SK-MEL-5 (cell line): ENCODE data around the gene NOS1AP. TPM values are rescaled to one million over a fixed set of nuclear protein-coding genes. Genes with fewer than 3 reads are reported as not detected.
A peak's percentile ranks its signal among the peaks of the same experiment; 100 is the strongest.

Experiments used
- DNase-seq: peaks from one replicate; pipeline ENCODE4 v3.0.0-alpha.2; 2016; ENCODE audit warnings: low read depth, low spot score
- in situ Hi-C: cut with HindIII; loops from 2 replicates; pipeline ENCODE4 v1.10.0; 2016; ENCODE audit warnings: low sequenced_read_pairs, high pct_unique_total_duplicates, low pct_unique_long_range_greater_than_20kb
- total RNA-seq: library from RNA; depleted of rRNA; stranded (reverse); fragments of >200 nt; shearing (Covaris generic); gene quantifications from 2 replicates; pipeline ENCODE4 v1.2.3, GENCODE V29; 2014

The NOS1AP gene
- total RNA-seq, 1 experiment from 2014 or later = 0.29 TPM

DNA sequence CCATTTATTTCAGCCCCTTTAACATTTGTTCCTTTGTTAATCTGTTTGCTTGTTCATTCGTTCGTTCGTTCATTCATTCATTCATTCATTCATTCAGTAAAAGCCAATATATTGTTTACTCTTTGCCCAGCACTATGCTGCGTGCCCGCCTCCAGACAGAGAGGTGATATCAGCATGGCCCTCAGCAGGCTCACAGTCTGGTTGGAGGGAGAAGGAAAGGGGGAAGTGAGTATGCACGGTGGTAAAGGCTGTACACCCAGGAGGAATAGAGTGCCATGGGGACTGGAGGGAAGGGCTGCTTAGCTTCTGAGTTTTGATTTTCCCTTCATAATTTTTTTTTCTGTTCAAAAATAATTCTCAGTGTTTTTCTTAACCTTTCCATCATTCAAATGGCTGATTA, 144.7 kb downstream of the NOS1AP start:
- no peak for DNase-seq
- in situ Hi-C loops = no loop called here

DNA sequence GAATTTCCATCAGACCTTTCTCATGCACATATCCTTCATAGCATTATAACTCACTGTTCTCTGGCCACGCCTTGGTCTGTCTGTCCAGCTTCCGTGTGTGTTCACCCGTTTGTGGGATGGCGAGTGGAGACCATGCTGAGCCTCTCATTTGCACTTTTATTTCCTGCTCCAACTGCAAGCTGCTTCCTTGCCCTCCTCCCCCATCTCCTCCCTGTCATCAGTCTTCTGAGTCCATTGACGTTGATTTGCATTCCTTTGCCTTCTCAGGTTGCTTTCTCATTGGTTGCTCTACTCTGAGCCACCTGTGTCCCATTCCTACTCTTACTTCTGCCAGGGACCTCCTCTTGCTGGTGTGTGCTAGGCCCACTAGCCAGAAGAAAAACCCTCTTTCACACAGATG, 146.4 kb downstream of the NOS1AP start:
- DNase-seq = no peak
- in situ Hi-C loops = no loop called here

DNA sequence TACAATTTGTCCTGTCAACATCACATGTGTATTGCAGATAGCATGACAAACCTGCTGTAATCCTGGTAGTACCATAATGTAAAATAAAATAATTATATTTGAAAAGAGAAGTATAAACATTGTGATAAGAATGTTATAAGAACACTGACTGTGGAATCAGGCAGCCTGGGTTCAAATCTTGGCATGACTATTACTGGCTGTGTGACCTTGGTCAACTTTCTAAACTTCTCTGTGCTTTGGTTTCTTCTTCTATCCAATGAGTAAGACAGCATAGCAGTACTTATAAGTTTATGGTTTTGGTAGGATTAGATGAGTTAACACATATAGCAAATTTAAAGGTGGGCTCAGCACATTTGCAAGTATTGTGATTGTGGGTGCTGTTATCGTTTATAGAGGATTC, 147.1 kb downstream of the NOS1AP start:
- DNase-seq = no peak
- in situ Hi-C loops = no loop called here

DNA sequence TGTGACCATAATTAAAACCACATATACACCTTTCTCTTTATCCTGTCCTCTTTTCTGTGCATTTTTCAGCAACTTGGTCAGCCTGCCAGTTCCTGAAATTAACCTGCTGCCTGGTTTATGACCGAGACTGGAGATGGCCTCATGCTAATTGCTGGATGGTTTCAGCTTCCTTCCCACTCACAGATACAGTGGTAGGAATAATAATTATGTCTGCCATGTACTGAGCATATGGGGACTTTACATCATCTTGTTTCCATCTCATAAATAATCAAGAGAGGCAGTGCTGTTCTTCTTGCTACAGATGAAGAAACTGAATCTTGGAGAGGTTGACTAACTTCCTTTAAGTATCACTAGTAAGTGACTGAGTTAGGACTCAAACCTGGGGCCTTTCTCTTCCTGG, 148.2 kb downstream of the NOS1AP start:
- in situ Hi-C loops = no loop called here
- DNase-seq = no peak

DNA sequence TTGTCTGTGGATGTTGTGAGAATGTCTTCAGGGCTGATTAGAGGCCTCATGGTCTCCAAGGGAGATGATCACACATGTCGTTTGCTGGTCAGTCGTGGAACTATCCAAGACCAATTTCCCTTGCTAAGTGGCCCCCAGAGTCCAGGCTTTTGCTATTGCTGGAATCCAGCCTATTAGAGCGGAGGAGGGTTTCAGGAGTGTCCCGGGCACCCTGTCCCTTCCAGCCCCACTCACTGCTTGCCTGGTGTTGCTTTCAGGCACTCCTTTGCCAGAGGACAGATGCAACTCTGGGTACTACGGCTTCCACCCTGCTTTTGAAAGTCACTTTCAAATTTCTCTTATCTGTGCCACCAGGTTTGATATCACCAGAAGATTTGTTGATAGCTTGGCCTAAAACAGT, 149.1 kb downstream of the NOS1AP start:
- in situ Hi-C loops = no loop called here
- no peak for DNase-seq

DNA sequence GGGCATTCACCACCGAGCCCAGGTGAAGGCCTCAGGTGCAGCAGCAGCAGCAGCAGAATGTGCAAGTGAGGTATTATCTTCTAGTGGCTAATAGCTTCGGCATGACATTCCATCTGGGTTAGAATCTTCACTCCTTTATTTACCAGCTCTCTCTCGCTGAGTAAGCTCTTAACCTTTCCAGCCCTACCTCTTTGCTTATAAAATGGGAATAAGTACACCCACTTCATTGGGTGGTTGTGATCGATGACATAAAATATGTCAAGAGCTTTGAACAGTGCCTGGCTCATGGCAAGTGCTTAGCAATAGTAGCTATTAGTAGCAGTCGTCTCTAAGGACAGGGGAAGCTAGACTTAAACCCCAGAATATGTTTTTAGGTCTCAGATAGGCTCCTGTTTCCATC, 149.5 kb downstream of the NOS1AP start:
- in situ Hi-C loops = no loop called here
- DNase-seq = no peak

DNA sequence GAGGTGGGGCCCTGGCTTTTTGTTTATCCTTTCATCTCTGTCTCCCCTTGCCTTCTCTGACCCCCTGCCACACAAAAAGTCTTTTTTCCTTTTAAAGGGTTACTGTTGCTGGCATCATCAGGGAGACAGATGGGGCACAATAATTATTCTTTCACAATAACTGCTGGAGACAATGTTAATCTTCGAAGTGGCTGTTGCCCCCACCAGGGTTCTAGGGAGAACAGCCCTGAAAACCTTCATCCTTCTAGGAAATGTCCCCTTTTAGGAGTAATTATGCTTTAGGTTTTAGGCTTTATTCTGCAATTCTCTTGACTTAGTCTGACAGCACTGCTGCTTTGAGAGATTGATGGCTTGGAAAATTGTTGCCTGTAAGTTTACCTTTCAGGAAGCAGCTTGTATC, 150.0 kb downstream of the NOS1AP start:
- in situ Hi-C loops = no loop called here
- no peak for DNase-seq

DNA sequence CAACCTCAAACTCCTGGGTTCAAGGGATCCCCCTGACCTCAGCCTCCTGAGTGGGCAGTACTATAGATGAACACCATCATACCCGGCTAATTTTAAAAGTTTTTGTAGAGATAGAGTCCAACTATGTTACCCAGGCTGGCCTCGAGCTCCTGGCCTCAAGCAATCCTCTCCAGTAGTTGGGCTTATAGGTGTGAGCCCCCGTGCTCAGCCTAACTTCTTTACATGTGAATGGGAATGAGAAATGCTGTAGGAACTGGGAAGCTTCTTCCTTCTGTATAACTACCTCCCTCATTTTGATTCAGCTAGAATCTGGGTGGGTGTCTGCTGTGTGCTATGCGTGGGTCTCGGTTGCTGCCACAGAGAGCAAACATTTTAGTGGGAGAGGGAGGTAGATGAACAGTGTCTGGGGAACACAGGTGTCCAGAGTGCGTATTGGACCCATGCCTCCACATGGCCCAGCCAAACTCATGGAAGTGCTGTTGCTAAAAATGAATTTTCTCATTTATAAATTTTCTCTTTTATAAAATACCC, 150.6 kb downstream of the NOS1AP start:
- no peak for DNase-seq
- in situ Hi-C loops = no loop called here

DNA sequence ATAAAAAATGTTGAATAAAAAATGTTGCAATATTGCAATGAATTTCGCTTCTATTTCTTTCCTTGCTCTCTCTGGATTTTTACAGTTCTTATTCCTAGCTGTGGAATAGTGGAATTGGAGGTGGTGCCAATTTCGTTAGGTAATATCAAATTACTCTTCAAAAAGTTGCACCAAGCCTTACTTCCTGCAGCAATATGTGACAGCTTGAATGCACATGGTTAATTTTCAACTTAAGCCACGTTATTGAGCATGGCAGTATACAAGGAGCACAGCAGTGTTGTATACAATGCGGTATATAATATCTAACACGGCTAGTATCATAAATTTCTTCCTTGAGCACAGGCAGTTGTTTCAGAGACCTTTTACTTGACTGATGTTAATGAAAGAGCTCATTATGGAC, 152.5 kb downstream of the NOS1AP start:
- in situ Hi-C loops = no loop called here
- no peak for DNase-seq

DNA sequence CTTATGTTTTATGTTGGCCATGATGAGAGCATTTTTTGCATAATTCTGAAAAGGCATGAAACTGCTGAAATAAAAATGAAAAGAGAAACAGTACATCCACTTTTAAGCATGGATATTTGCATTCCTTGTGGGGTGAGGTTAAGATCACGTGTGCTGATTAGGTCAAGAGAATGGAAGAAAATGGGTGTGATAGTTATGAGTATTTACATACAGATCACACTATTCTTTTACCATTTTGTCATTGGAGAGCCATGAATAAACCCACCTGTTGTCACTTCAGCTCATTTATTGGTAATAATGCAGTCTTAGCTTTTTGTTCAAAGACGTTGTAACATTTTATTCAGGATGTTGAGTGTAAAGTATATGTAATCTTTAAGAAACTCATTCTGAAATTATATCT, 153.2 kb downstream of the NOS1AP start:
- no peak for DNase-seq
- in situ Hi-C loops = no loop called here

DNA sequence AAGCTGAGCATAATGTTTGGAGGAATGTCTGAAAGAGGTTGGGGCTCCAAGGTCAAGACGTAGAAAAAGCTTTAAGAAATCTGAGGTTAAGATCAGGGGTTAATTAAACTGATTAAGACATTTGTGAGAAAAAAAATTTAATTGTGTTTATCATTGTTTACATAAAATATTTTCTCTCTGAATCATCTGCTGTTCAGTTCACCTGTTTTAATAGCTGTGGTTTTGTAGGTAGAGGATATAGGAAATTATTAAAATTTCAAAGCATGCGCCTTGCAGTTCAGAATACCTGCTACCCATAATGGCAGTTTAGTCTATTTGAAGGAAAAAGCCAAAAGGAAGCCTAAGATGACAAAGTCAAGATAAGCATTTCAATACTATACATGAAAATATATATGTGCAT, 154.0 kb downstream of the NOS1AP start:
- DNase-seq = no peak
- in situ Hi-C loops = no loop called here

DNA sequence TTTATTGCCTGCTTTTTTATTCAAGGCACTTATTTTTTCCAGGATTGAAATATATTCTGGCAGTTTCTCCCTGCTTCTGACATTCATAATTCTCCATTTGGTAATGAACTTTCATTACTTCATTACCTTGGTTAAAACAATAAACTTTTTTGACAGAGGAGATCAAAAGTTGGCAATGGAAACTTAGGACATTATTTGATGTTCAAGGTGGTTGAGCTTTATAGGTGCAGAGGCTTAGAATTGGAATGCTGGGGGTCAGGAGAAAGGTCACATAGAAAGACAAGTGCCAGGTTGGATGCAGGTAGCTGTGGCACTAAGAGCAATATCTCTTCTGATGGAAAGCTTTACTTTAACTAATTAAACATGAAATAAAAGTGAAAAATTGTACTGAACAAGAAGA, 154.8 kb downstream of the NOS1AP start:
- no peak for DNase-seq
- in situ Hi-C loops = no loop called here

DNA sequence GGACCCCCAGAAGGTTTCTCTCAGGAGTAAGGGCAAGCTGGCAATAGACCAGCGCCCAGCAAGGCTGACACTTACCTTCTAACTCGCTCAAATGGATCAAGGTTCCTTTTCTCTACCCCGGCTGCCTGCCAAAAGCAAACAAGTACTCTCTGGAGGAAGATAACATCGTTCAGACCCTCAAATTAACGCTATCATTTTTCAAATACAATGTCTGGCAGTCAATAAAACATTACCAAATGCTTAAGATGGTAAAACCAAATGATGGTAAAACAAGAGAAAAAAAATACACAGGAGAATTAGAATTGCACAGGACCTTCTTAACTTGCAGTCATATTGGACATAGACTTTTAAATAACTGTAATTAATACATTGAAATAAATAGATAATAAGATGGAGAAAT, 159.1 kb downstream of the NOS1AP start:
- no peak for DNase-seq
- in situ Hi-C loops = no loop called here

DNA sequence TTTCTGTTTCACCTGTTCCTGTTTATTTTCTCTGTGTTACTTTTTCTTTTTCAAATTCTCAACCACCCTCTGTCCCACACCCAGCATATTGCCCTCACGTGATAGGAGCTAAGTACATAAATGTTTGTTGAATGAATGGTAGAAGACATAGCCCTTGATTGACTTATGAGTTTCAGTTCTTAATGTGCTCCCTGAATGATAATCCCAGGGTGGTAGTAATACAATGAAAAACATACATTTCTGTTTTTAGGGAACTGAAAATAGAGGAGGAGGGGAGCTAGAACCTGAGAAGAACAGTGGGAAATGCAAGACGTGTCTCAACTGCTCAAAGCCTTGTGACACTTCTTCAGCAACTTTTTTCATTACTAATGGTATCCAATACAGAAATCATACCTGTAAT, 160.1 kb downstream of the NOS1AP start:
- in situ Hi-C loops = no loop called here
- DNase-seq = no peak

DNA sequence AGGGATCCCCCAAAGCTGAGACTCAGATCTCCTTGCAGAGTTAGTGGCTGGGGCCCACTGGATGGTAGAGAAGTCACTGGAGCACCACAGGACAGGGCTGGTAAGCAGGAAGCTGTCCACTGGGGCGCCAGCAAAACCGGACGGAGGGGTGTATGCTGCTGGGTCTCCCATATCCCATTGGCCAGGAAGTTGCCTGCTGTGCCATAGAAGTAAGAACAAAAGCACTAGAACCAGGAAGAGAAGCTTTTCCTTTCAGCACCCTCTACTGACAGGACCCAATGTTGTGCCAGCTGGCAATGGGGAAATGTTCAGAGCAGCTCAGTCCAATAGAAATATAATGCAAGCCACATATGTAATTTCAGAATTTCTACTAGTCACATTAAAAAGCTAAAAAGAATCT, 160.6 kb downstream of the NOS1AP start:
- in situ Hi-C loops = loop anchor here (10.0 kb wide), 1 partner anchor 185 kb away; no protein-coding TSS in a partner anchor
- DNase-seq = peak; percentile 81

DNA sequence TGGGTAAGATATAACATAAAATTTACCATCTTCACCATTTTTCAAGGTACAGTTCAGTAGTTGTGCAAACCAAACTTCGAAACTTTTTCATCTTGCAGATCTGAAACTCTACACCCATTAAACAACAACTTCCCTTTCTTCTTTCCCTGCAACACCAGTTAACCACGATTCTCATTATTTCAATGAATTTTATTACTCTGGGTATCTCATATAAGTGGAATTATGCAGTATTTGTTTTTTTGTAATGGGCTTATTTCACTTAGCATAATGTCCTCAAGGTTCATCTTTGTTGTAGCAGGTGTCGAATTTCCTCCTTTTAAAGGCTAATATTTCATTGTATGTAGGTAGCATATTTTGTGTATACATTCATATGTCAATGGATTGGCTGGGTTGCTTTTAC, 161.0 kb downstream of the NOS1AP start:
- in situ Hi-C loops = loop anchor here (10.0 kb wide), 1 partner anchor 186 kb away; no protein-coding TSS in a partner anchor
- no peak for DNase-seq

DNA sequence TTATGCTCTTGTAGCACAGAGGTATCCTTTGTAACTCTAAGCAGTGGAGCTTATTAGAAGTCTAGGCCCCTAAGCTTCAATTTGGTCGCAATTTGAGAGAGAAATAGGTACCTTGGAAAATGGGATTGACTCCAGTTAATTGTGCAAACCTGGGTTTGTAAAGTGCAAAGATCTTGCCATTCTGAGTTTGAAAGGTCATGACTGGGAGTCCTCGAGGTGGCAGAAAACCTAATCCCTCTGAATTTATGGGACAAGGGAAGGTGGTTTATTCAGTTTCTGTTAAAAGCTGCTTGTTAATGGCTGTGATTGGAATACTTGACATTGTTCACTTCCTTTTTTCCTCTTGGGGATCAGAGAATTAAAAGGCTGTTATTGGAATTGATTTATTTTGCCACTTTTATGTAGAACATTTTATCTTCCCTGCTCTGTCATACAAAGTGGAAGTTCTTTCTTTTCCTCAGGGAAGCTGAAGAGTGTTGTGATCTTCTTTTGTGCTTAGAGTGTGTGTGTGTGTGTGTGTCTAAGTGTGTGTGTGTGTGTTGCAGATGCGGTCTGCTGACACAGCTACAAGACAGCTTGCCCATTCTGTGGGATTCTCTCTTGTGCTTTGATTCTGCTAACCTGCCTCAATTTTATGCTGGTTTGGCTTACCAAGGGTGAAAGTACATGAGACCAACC, 162.7 kb downstream of the NOS1AP start:
- DNase-seq = no peak
- in situ Hi-C loops = loop anchor here (10.0 kb wide), 1 partner anchor 187 kb away; no protein-coding TSS in a partner anchor

DNA sequence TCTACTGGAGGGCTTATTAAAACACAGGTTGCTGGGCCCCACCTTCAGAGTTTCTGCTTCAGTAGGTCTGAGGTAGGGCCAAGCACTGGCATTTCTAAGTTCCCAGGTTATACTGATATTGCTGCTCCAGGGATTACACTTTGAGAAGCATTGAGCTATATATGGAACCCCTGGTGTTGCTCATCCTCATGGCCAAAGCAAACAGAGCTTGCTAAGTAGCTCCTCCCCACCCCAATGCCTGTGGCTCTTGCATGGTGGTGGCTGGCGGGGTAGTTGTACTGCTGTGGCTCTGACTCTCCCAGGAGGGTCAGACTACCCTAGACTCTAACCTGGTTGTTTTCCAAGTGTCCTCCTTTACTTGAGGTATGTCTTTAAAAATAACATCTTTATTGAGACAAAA, 163.6 kb downstream of the NOS1AP start:
- in situ Hi-C loops = loop anchor here (10.0 kb wide), 1 partner anchor 188 kb away; no protein-coding TSS in a partner anchor
- DNase-seq = no peak

DNA sequence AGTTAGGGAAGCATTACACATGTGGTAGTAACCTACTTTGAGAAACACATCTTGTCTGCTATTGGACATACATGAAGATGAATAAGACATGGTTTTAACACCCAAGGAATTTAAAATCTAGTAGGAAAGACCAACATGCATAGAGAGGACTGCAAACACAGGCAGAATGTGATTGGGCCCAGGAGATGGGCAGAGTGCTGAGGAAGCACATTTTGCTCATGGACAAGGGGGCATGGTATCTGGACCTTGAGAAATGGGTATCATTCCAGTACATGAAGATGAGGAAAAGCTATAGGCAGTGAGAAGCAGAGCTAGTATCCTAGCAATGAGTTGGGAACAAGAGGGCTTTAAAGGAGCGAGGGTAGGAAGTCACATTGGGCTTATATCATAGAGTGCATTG, 164.4 kb downstream of the NOS1AP start:
- in situ Hi-C loops = loop anchor here (10.0 kb wide), 1 partner anchor 189 kb away; no protein-coding TSS in a partner anchor
- no peak for DNase-seq
